GM13976 (cell line): ENCODE measurements around the gene HYDIN.
"Not testable (repeated sequence)": the region's sequence is repeated elsewhere in the genome, so short reads cannot be mapped to it uniquely, and the experiment has no call there.

Experiments
- DNase-seq: peaks from one replicate; pipeline ENCODE4 v3.0.0; 2012; ENCODE audit warnings: low spot score
- in situ Hi-C: fragments of 300-500 bp; cut with MboI; formaldehyde crosslinking; loops from one replicate; pipeline ENCODE4 v1.12.0; 2022; ENCODE audit warnings: low sequenced_read_pairs, mixed read lengths, inconsistent platforms; ENCODE audit not compliant: unreplicated experiment
- TF ChIP-seq, protein P1 (sequence below): IDR thresholded peaks from 2 replicates; pipeline ENCODE4 v1.5.1; 2012; ENCODE audit warnings: borderline replicate concordance, mild to moderate bottlenecking; ENCODE audit not compliant: insufficient read depth; ENCODE audit errors: extremely low read depth, missing control alignments, control extremely low read depth

The HYDIN gene

DNA sequence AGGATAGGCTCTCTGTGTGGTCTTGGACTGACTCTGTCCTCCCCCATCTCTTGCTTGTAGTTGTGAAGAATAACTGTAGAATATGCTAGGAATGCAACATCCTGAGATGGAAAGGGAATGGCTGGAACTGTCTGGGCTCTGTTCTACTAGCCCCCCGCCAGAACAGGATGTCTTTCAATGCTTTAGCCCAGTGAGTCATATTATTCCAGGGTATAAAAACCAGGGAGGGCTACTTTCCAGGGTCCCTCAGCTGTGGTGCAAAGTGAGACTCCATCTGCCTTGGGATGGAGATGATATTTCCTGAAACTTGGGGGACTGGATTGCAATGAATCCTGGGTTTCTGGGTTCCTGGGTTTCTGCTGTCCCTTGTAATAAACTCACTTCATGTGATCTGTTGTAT, 32.1 kb downstream of the HYDIN start:
- DNase-seq: no peak
- TF ChIP-seq, protein P1, sequence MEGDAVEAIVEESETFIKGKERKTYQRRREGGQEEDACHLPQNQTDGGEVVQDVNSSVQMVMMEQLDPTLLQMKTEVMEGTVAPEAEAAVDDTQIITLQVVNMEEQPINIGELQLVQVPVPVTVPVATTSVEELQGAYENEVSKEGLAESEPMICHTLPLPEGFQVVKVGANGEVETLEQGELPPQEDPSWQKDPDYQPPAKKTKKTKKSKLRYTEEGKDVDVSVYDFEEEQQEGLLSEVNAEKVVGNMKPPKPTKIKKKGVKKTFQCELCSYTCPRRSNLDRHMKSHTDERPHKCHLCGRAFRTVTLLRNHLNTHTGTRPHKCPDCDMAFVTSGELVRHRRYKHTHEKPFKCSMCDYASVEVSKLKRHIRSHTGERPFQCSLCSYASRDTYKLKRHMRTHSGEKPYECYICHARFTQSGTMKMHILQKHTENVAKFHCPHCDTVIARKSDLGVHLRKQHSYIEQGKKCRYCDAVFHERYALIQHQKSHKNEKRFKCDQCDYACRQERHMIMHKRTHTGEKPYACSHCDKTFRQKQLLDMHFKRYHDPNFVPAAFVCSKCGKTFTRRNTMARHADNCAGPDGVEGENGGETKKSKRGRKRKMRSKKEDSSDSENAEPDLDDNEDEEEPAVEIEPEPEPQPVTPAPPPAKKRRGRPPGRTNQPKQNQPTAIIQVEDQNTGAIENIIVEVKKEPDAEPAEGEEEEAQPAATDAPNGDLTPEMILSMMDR: no peak
- in situ Hi-C loops: no loop called here

DNA sequence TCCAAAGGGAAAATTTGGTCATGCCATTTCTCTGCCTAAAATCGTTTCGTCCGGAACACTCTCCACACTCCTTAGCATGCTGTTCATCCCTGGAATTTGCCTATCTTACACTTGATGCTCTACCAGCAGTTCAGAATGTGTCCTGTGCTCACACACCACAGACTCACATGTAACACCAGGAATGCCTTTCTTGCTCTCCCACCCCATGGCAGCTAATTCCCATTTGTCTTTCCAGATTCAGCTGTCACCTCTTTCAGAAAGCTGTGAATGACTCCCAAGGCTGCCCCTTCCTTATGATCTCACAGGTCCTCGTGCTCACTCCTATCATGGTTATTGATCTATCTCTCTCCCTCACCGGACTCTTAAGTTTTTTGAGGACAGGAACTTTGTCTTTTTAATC, 38.1 kb downstream of the HYDIN start:
- no peak for DNase-seq
- in situ Hi-C loops: no loop called here
- TF ChIP-seq, protein P1: no peak

DNA sequence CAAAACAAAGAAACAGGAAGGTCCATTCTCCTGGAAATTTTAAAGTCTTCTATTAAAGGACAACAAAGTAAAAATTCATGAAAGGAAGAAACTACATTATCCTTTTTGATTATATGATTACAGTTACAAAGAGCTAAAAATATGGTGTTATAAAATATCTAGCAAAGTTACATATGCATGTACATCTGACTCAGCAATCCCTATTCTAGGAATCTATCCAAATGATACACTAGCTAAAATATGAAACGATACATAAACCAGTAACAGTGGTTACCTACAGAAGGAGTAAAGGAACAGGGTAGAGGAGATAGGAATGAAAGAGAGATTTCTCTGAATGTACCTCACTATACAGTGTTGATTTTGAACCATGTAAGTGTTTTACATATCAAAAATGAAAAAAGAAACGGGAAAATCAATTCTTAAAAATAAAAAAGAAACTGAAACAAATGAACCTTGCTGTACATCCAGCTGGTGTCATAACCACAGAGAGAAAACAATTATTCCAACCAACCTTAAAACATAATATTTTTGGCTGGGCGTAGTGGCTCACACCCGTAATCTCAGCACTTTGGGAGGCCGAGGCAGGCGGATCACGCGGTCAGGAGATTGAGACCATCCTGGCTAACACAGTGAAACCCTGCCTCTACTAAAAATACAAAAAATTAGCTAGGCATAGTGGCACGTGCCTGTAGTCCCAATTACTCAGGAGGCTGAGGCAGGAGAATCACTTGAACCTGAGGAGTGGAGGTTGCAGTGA, 41.4 kb downstream of the HYDIN start:
- no peak for DNase-seq
- in situ Hi-C loops: no loop called here
- TF ChIP-seq, protein P1: no peak

DNA sequence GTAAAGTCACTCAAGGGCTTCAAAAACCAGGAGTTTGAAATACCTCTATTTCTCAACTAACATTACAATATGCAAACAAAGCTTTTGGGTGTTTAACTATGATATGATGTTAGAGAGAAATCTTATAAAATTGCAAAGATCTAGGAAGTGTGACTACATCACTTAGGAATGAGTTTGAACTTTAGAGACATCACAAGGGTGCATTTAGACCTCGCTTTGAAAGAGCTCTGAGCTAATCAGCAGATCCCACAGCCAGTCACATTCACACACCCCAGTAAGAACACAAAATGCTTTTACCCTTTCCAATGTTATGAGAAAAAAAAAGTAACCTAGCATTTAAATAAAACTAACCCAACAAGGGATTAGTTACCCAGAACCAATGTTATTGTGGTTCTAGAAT, 45.2 kb downstream of the HYDIN start:
- in situ Hi-C loops: no loop called here
- DNase-seq: no peak
- TF ChIP-seq, protein P1: no peak

DNA sequence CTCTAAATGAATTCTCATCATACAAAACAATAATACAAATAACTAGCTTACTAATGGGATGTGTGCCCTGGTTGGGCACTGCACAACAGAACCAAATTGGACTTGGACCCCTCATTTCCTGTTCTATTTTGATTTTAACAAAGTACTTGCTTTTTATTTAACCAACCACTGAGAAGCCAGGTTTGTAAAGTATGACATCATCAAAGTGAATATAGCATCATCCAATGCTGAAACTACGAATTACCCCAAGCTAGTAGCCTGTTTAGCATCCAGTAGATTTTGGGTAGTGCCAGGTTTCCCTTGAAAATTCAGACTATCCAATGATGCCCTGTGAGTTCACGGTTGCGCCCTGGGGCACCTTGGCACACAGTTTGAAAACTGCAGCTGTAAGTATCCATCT, 51.0 kb downstream of the HYDIN start:
- in situ Hi-C loops: no loop called here

DNA sequence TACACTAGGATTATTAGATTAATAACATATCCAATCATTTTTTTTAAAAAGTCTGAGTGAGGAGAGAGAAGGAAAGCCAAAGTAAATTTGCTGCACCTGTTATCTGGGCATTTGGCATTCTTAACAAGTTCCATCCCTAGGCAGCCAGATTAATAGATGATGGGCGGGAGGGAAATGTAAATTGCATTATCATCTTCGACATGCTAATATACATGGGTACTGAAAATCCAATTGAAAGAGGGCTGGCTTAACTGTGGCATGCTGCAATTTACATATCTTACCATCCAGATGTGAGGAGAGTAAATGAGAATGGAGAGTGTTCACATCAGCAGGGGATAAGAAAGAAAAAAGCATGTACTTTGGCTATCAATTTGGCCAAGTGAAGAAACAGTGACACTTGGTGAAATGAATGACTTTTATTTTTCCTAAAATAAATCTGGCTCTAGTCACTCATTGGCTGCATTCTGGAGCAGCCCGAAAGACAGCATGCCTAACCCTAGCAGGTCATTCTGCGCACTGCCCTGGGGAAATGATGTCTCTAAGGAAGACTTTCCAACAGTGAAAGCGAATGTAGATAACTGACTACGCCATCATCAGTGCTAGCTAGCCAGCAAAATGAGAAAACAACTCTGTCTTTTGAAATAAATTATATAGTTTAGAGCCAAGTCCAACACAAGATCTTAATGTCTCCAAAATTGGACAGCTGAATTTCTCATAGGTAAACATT, 57.9 kb downstream of the HYDIN start:
- TF ChIP-seq, protein P1: no peak
- in situ Hi-C loops: no loop called here
- no peak for DNase-seq

More for the DNA sequence above, 51.0 kb downstream of the HYDIN start:
- TF ChIP-seq, protein P1: no peak
- no peak for DNase-seq

DNA sequence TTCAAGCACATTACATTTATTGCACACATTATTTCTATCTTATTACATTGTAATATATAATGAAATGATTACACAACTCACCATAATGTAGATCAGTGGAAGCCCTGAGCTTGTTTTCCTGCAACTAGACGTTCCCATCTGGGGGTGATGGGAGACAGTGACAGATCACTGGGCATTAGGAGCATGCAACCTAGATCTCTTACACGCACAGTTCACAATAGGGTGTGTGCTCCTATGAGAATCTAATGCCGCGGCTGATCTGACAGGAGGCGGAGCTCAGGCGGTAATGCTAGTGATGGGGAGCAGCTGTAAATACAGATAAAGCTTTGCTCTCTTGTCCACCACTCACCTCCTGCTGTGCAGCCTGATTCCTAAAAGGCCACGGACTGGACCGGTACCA, 69.5 kb downstream of the HYDIN start:
- in situ Hi-C loops, DNase-seq: not testable (repeated sequence)

DNA sequence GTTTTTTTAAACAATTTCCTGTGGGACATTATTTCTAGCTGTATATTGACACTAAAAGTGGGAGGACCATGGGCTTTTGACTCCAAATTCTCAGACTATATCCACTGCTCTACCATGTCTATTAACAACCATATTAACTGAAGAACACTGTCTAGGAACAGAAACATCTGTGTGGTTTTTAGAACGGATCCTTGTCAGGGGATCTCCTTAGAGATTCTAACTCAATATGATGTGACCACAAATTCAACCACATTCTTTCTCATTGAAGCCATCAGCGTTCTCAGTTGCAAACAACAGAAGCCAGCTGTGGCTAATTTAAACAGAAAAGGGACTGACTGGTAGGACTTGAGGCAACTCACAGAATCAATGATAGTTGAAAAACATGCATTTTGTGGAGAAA, 73.2 kb downstream of the HYDIN start:
- DNase-seq, in situ Hi-C loops: not testable (repeated sequence)

DNA sequence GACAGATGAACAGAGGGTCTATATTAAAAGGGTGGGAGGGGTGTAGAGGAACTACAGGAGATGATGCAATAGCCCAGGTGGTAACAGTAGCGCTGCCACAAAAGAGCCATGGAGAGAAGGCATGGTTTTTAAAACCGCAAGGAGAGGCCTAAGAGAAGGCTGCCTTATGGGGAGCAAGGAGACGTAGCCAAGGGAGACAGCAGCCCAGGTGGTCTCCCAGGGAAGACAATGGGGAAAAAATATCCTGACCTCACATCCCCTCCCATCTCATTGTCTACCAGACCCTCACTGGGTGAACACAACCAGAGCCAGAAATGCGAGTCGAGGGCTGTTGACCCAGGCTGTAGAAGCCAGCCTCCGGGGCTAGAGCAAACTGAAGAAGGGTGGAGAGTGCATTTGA, 77.2 kb downstream of the HYDIN start:
- DNase-seq, in situ Hi-C loops: not testable (repeated sequence)

DNA sequence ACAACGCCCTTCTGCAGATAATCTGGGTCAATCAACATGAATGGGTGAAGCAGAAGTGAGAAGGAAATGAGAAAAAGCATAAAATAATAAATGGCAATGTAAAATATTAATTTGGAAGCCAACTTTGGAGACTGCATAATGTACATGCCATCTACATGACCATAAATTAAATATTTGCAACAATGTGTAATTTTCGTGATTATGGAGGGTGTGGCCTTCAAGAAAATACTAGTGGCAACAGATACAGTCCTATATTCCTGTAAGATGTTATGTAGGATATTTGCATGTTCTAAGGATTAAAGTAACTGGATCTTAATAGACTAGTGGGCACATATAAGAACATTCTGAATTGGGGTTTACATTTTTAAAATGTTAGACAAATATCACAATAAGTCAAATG, 78.9 kb downstream of the HYDIN start:
- in situ Hi-C loops: not testable (repeated sequence)

More for the DNA sequence above, 78.9 kb downstream of the HYDIN start:
- not testable (repeated sequence) for DNase-seq
